Measurements from ENCODE around the gene PDE4D.
"Not testable (repeated sequence)": the region's sequence is repeated elsewhere in the genome, so short reads cannot be mapped to it uniquely, and the experiment has no call there.

PDE4D gene

GRCh38 chr5:59019078-59019477 lies 874.4 kb downstream of the PDE4D start:
- no peak for DNase-seq

GRCh38 chr5:59016925-59017324 lies 876.6 kb downstream of the PDE4D start:
- DNase-seq = no peak

- no peak for DNase-seq
Measured at GRCh38 chr5:59008816-59009473, 884.6 kb downstream of the PDE4D start.

GRCh38 chr5:59007460-59008063 lies 886.0 kb downstream of the PDE4D start:
- DNase-seq = no peak

DNA sequence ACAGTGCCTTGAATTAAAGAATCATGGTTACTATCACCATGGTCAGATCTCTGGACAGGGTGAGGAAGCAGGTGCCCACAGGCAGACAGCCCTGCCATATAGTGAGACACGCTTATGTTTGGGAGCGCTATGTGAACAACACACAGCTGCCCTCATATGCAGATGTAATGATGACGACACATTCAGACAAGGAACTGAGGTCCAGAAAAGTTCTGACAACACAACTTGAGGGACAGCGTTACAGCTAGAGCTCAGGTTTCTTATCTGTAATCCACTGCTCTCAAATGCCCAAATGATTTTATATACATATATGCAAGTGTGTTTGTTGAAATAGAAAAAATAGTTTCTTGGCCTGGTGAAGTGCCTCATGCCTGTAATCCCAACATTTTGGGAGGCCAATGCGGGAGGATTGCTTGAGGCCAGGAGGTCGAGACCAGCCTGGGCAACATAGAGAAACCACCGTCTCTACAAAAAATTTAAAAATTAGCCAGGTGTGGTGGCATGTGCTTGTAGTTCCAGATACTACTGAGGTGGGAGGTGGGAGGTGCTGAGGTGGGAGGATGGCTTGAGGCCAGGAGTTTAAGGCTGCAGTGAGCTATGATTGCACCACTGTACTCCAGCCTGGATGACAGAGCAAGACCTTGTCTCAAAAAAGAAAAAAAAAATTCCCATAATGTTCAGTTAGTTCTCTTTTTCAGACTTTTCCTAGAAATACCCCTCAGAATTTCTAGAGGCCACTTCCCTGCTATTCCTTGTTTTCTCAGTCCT lies 887.4 kb downstream of the PDE4D start:
- no peak for DNase-seq

DNA sequence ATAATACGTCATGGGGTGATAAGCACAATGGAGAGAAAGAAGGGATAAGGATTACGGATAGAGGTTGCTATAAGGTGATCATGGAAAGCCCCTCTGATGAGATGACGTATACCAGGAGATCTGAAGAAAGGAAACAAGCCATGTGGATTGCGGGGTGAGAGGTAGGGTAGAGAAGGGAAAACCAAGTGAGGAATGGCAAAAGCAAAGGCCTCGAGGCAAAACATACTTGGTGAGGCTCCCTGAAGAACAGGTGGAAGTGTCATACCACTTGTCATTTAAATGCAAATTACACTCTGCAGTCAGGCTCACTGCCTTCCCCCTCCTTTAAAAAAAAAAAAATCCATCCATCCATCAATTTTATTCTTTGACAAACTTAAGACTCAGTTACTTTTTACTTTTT lies 889.9 kb downstream of the PDE4D start:
- no peak for DNase-seq

DNA sequence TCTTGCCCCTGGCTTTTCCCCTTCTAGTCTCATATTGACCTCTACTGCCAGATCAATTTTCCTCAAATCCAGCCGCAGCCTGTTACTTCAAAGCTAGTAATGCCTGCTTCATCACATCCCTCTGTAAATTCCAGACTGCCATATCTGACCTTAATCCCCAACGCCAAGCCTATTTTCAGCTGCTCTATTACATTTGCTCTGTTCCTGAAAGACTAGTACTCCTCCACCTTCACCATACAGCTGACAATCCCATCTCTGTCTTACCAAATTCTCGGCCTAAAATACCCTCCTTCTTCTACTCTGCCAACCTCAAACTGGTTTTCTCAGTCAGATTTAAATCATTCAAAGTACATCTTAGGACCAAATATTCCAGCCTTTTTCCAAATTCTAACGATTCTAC lies 890.4 kb downstream of the PDE4D start:
- no peak for DNase-seq

DNA sequence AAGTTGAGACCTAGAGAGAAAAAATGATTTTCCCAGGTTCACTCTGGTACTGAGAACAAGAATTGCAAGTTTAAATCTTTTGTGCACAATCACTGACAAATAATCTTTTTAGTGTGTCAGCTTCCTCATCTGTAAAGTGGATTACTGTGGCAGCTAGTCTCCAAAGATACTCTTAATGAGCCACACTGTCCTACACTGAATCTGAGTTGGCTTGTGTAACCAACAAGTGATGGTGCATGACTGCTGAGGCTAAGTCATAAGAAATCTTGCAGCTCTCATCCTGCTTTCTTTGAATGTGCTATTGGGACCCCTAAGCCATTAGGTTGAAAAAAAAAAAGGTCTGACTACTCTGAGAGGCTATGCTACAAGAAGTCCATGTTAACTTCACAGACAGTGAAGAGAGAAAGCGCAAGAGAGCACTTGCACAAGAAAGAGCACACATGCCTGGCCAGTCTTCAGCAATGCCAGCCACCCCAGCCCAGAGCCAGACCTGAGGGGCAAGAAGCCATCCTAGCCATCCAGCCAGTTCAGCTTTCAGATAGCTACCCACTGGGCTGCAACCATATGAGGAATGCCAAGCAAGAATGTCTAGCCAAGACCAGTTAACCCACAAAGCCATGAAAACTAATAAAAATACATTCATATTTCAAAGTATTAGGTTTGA lies 891.2 kb downstream of the PDE4D start:
- DNase-seq = no peak

DNA sequence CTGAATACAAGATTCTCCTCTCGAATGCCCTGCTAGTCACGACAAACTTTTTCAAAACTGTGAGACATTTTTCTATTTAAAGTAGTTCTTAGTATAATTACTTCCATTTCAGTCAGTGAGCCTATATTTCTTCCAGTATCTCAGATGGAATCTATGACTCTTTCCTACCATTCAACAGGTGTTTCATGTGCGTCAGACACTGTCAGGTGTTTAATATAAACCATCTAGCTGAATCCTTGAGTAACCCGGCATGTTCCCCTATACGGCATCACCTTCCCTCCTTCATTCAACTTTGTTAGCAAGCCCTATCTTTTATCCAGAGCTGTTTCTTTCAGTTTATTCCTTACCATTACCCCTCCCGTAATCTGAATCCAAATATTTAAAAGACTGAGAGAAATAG lies 891.8 kb downstream of the PDE4D start:
- no peak for DNase-seq

DNA sequence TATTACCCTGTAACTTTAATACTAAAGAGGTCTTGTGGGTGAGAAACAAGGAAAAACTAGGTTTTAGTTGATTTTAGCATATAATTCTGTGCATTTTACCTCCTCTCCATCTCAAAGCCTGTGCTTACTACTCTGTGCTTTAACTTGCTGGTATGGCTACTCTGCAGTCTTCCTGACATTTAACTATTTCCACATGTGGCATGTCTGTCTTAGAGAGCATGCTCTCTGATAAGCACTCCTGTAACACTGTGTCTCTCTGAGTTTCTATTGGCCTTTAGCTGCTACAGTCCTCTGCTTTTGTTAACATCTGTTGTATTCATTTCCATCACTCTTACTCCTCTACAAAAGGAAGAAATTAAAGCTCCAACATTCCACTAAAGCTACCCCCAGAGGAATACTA lies 892.4 kb downstream of the PDE4D start:
- DNase-seq = no peak

DNA sequence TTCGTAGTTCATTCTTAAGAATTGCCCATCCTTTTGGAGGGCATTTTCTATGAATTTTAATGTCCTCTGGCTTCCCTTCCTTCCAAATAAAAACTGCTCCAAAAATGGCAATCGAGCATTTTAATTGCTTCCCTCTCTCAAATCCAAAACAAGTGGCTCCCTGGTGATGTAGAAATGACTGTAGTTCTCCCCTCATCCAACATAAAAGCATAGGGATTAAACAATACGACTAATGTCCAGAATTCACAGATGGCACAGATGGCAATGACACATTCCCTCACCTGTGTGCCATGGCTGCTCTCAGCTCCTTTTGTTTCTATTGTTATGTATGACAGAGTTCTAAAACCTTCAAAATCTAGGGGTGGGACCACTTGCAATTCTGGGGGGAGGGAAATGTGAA lies 893.3 kb downstream of the PDE4D start:
- no peak for DNase-seq

DNA sequence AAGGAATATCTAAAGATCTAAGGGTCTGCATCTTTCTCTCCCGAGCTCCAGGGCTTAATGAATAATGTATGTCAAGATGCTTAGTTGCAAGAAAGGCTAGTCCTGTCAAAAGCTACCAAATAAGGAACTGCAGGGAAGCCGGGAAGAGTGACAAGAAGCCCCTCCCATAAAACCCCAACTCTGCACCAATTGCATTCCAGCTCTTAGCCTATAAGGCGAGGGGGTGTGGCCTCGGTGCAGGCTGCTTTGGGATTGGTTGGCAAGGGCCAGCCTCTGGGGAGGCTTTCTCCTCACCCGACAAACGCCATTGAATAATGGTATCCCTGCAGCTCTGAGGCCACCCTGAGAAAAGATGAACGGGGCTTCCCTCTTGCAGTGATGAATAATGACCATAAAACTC lies 893.7 kb downstream of the PDE4D start:
- DNase-seq = no peak

DNA sequence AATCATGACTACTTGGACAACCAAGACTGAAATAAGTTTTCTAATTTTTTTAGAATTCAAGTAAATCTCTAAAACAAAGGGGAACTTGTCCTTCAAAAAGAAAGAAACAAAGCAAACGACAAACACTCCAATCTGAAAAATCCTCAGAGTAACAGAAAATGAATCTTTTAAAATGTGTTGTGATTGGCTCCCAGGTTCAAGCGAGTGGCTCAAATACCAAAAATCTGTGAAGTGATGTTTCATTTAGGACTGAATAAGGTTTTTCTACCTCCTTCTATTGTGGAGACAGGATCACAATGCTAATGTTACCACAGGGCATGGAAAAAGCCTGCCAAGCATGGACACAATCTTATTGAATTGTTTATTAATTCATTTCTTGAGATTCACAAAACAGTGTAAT lies 895.0 kb downstream of the PDE4D start:
- DNase-seq = no peak

DNA sequence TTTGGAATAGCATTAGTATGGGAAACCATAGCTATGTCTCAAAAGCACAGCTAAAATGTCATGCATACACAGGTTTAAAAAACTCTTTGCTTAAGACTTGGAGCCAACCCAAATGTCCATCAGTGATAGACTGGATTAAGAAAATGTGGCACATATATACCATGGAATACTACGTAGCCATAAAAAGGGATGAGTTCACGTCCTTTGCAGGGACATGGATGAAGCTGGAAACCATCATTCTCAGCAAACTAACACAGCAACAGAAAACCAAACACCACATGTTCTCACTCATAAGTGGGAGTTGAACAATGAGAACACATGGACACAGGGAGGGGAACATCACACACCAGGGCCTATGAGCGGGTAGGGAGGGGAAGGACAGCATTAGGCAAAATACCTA lies 897.7 kb downstream of the PDE4D start:
- not testable (repeated sequence) for DNase-seq

- DNase-seq = no peak
Measured at GRCh38 chr5:58993461-58993860, 900.1 kb downstream of the PDE4D start.

DNA sequence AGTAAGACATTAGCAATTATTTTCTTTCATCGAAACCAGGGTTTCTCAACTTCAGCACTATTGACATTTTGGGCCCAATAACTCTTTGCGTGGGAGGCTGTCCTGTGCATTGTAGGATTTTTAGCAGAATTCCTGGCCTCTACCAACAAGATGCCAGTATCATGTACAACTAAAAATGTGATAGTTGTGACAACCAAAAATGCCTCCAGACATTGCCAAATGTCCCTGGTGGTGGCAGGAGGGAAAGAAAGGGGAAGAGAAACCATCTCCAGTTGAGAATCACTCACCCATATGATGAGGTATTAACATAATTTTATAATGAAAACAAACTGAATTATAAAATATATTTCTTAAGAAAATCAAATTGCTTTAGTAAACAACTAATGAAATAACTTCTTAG lies 904.6 kb downstream of the PDE4D start:
- DNase-seq = no peak

GRCh38 chr5:58987193-58987592 lies 906.3 kb downstream of the PDE4D start:
- DNase-seq = no peak

- no peak for DNase-seq
Measured at GRCh38 chr5:58986281-58986680, 907.2 kb downstream of the PDE4D start.

DNA sequence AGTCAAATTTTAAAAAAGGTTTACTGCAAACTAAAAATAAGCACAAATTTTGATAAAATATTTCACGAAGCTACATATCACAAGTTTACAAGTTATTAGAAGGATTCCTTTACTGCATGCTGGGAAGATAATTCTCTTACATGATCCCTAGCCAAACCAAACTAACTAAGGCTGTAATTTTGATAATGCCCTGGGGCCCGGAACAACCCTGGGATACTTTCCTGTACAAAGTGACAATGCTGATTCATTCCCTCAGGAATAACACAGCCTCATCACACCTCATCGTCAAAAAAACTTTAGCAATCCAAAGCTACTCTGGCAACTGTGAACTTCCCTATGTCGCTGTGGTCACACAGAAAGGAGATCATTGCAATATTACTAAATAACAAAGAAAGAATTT lies 907.8 kb downstream of the PDE4D start:
- no peak for DNase-seq

GRCh38 chr5:58985311-58985710 lies 908.2 kb downstream of the PDE4D start:
- no peak for DNase-seq

DNA sequence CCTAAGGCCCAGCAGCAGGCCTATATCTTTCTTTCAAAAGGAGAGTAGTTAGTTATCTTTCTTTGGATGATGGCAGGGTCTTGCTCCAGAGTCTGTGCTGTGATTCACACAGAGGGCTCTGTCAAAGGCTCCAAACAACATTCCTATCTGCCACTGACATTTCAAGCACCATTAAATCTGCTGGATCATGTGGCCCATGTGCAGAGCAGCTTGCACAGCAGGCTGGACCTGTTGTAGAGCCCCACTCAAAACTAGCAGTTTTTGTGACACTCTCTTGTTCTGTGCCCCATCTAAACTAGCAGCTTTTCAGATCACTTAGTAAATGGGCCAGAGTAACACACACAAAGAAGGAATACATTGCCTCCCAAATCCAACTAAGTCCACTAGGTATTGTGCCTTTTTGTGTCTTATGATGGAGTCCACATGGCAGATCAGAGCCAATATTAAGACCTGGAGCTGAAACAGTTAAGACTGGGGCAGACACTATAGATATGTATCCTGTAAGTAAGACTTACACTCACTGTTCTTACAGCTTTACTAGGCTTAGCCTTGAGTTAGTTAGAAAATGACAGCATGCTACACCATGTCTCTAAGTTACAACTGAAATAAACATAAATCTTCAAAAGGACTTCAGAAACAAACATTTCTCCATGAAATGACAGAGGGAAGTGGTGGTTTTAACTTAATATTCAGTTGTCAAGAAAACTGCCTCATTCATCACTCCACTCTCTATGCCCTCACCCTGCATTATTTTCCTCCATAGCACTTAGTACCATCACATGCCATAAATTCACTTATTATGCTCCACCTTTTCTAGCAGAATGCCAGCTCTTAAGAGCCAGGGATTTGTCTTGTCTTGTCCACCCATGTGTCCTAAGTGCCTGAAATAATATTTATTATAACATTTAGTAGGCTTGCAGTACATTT lies 909.7 kb downstream of the PDE4D start:
- DNase-seq = no peak

DNA sequence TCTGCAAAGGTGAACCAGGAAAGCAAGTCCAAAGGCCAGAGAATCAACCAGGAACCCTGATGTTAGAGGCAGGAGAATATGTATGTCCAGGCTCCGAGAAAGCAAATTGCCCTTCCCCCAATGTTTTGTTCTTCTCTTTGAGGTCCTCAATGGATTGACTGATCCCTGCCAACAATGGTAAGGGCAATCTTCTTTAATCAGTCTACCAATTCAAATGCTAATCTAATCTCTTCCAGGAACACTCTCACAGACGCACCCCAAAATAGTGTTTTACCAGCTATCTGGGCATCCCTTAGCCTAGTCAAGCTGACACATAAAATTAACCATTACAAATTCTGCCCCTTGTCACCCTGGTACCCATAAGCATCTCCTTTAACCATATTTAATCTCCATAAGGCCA lies 912.6 kb downstream of the PDE4D start:
- DNase-seq = no peak

- no peak for DNase-seq
Measured at GRCh38 chr5:58979090-58979489, 914.4 kb downstream of the PDE4D start.
